GM18499 (cell line): ENCODE measurements around the gene KNCN.

Experiments
- ATAC-seq: cut with Tn5 transposase; IDR thresholded peaks from one replicate; pipeline ENCODE4 v1.9.1; 2021; ENCODE audit warnings: moderate number of reproducible peaks; ENCODE audit not compliant: insufficient read depth, unreplicated experiment

KNCN gene

GRCh38 chr1:46546210-46546609 lies 5.2 kb downstream of the KNCN start:
- no peak for ATAC-seq

DNA sequence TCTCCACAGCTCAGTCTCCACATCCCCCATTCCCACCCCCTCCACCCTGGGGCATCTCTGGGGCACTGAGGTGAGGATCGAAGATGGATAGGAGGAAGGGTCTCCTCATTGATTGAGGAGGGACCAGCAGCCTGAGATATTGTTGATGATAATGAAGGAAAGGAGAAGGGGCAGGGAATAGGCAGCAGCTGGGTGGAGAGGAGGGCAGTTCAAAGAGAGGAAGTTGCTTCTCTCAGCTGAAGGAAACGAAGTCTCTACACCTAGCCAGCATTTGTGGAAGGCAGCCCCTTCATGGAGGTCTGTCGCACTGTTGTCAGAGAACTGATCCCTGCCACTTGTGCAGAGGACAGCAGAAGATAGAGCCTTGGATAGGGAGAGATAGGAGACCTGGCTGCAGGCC lies 5.7 kb downstream of the KNCN start:
- no peak for ATAC-seq

GRCh38 chr1:46544561-46545240 lies 6.7 kb downstream of the KNCN start:
- ATAC-seq, result no peak

DNA sequence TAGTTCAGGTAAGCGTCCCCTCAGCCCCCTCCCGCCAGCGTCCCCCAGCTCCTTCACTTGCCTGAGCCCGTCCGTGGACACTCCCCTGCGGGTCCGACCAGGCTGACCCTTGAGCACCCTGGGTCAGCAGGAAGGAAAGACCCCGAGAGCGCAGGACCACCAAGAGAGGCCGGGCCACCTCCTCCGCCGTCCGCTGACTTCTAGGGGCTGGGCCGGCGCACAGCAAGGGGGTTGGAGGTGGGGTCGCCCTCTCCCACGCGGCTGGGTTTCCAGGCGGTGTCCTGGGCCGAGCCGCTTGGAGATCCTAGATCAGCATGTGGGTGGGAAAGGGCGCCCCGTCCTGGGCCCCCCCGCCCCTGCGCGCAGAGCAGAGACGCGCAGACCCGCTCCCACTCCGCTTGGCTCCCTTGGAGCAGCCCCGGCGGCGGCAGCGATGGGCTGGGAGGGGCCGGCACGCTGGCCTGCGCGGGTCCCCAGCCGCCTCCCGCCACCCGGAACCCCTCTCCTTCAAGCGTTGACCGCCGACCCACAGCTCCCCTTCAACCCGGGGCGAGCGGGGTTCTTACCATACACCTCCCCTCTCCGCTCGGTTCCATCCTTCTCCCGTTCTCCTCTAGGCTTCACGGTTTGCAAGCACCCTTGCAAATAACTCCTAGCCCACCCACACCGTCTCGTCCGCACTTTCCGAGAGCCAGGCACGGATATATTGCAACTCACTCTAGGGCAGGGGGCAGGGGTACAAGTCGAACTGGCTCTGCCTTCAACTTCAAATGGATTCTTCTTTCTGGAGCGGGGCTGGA lies 7.5 kb downstream of the KNCN start:
- no peak for ATAC-seq

DNA sequence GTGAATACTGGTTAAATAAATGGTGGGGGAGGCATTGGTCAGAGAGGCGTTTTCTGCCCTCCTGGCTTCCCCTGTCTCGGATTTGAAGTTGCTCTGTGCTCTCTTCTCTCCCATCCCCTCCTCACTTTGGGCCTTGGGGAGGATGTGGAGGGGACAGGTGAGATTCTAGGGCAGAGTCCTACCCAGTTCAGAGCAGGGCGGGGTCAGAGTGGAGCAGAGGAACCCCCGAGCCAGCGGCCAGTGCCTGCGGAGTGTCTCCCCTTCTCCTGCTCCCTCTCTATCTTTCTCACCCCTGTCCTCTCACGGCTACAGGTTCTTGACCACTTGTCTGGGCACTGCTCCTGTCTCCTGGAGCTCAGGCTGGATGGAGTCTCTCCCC lies 8.1 kb downstream of the KNCN start:
- no peak for ATAC-seq

- no peak for ATAC-seq
Measured at GRCh38 chr1:46539972-46540371, 11.5 kb downstream of the KNCN start.

DNA sequence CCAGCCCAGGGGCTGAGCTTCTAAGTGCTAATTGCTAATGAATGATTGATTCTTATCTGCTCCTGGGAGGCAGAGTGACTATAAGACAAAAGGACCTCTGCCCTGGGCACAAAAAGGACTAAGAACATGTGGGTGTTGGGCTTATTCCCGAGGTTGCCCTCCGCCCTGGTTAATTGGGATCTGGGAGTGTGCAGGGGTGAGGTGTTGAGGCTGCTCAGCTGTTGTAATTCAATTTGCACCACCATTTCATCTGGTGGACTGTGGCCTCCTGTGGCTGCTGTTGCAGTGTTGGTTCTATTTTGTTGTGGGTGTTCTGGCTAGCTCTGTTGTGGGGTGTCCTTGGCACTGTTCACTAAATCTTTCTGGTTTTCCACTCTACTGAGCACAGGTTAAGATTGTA lies 13.3 kb downstream of the KNCN start:
- ATAC-seq, result no peak

GRCh38 chr1:46537651-46538050 lies 13.8 kb downstream of the KNCN start:
- no peak for ATAC-seq

DNA sequence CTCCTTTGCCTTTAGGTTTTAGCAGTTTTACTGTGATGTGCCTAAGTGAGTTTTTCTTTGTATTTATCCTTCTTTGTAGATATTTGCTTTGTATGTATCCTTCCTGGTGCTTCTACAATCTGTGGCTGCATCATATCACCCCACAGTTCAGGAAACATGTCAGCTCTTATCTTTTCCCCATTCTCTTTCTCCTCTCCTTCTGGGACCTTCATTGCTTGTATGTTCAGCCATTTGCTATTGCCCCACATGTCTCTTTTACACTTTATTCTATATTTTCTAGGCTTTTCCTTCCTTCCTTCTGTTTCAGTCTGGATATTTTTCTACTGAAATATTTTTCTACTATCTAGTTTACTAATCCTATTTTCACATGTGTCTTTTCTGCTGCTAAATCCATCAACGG lies 14.9 kb downstream of the KNCN start:
- no peak for ATAC-seq

DNA sequence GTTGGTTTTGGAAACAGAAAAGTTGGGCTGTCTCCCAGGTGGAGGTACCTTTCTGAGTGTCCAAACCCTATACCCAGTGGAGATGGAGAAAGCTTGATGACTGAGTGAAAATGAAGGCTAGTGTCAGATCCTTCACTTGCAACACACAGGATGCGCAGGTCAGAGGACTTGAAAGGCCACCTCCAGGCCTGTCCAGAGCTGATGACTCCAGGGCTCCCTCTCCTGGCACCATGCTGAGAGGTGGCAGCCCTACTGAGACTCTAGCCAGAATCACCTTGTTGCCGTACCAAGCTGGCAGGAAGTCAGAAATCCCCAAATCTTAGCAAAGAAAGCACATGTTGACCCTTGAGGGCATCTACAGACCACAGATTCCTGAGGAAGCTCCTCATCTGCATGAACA lies 16.4 kb downstream of the KNCN start:
- no peak for ATAC-seq

DNA sequence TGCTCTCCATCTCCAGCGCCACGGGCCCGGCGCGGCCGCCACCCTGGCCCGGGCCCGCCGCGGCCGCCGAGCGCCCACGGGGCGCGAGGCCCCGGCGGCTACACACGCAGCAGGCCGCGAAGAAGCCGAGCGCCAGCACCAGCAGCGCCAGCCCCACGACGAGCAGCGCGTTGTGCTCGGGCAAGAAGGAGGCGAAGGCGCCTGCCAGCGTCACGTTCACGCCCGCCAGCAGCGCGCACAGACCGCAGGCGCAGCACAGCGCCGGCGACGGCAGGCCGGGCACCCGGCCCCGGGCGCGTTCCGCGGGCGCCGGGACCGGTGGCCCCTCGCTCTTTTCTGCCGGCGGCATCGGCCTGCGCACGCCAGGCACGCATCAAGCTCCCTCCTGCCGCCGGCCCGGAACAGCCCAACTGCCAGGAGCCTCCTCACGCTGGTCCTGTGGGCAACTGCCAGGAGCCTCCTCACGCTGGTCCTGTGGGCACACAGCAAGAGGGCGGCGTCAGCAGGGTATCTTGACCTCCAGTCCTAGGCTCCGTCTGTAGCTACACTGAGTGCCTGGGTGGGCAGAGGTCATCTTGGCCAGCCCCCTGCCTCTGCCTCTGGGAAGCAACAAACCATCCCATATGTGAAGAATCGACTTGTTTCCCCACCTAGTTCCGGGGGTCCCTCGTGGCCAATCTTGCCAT lies 18.1 kb downstream of the KNCN start:
- ATAC-seq, result no peak

GRCh38 chr1:46532498-46533178 lies 18.8 kb downstream of the KNCN start:
- ATAC-seq, result no peak

DNA sequence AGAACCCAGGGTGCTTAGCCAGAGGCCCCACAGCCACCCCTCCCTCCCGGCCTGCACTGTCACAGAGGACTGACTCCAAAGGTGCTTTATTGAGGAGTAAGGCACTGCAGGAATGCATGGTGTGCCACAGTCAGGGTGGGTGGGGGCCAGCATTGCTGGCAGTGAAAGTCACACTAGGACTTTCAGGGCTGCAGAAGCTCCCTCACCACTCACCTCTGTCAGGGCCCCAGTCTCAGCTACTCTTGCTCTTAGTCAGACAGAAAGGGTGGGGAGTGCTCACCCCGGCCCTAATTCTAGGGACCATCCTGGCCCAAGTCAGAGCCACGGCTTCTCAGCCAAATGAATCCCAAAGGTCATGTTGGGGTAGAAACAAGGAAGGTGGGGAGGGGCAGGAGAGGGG lies 19.4 kb downstream of the KNCN start:
- no peak for ATAC-seq

GRCh38 chr1:46530791-46531409 lies 20.5 kb downstream of the KNCN start:
- no peak for ATAC-seq

GRCh38 chr1:46530311-46530710 lies 21.1 kb downstream of the KNCN start:
- no peak for ATAC-seq

DNA sequence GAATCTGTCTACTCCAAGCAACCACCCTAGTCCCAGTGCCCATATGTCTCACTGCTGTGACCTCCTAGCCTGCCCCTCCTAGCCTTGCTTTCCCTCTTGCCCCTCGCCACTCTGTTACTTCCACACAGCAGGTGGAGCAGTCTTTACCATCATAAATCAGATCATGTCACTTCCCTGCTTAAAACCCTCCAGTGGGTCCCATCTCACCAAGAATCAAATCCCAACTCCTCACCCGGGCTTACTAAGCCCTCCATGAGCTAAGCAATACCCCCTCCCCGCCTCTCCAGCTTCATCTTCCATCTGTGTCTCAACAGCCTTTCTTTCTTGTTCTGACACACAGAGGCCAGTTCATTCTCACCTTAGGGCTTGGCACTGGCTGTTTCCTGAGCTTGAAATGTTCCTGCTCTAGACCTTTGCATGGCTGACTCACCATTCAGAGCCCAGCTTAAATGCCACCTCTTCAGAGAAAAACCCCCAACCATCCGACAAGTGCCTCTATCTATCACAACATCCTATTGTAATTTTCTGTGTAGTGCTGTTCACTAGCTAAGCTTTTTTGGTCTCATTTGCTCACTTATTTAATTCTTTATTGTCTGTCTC lies 22.3 kb downstream of the KNCN start:
- ATAC-seq, result no peak

DNA sequence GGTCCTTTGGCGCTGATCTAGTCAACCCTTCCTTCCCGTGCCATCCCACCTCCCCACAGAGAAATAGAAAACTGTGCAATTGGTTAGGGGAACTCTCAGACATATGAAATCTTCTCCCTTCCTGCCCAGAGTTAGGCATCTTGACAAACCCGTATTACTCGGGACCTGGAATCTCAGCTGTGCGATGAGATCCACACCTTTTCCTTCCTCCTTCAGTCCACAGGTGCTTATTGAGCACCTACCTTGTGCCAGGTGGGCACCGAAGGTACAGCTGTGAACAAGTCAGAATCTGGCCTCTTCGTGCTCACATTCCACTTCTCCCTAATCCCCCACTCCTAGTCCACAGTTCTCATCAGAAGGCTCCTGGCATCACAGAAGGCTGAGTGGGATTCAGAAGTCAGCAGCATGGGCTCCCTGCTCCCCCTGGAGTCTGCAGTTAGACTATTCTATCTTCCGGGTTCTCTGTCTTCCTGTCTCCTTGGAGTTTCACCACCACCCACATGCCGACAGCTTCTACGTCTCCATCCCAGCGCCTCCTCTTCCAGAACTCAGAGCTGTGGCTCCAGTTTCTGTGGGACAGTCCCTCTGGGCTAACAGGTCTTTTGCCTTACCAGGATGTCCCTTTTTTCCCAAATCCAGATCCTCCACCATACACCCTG lies 23.0 kb downstream of the KNCN start:
- ATAC-seq, result no peak

- ATAC-seq, result no peak
Measured at GRCh38 chr1:46527474-46528296, 23.8 kb downstream of the KNCN start.
